NB4 (cell line): ENCODE results near the gene MMP27.

Experiments
- CTCF ChIP-seq: IDR thresholded peaks from one replicate; pipeline ENCODE4 v1.5.1; 2012; ENCODE audit warnings: low read depth, low read length
- MAX ChIP-seq: IDR thresholded peaks from 2 replicates; pipeline ENCODE4 v1.6.1; 2011; ENCODE audit warnings: low read depth, low read length
- MYC ChIP-seq: IDR thresholded peaks from 2 replicates; pipeline ENCODE4 v1.6.1; 2011; ENCODE audit warnings: low read depth, low read length
- POLR2A ChIP-seq: IDR thresholded peaks from 2 replicates; pipeline ENCODE4 v1.6.1; 2011; ENCODE audit warnings: mild to moderate bottlenecking; ENCODE audit not compliant: insufficient read length; ENCODE audit errors: extremely low read depth

- TF ChIP-seq CTCF (no peak), POLR2A (no peak), MAX (no peak), MYC (no peak)
Measured at GRCh38 chr11:102729849-102730815, 24.6 kb upstream of the MMP27 start.
